Lung (tissue), 12 donors: ENCODE measurements around the gene SUPT4H1. TPM values are rescaled to one million over a fixed set of nuclear protein-coding genes. Genes with fewer than 3 reads are reported as not detected.

ENCODE experiments used
- ATAC-seq: fragments of 200-7000 bp; cut with Tn5 transposase; one replicate; pipeline ENCODE4 v1.9.1; 2020; ENCODE audit warnings: moderate number of reproducible peaks; ENCODE audit not compliant: insufficient read depth, low FRiP score
- DNase-seq, 3 donors: peaks; one replicate each; pipeline ENCODE4 v3.0.0-alpha.2; 2013 to 2017
- H3K27ac ChIP-seq, 2 donors: one replicate each; pipeline ENCODE4 v1.5.1; 2013; ENCODE audit warnings: mild to moderate bottlenecking in 2 of 2, moderate library complexity in 2 of 2, control low read depth in 1 of 2, inconsistent platforms in 1 of 2, low read depth in 1 of 2, low read length in 1 of 2
- H3K27me3 ChIP-seq, 3 donors: one replicate each; pipeline ENCODE4 v1.5.1; 2013; ENCODE audit warnings: low read length in 2 of 3; ENCODE audit not compliant: control insufficient read depth in 3 of 3, insufficient read depth in 3 of 3
- H3K36me3 ChIP-seq, 4 donors: one replicate each; pipeline ENCODE4 v1.5.1; 2013; ENCODE audit warnings: low read length in 4 of 4, mild to moderate bottlenecking in 1 of 4, moderate library complexity in 1 of 4; ENCODE audit not compliant: control insufficient read depth in 4 of 4, insufficient read depth in 4 of 4
- H3K4me1 ChIP-seq, 5 donors: one replicate each; pipeline ENCODE4 v1.5.1; 2013; ENCODE audit warnings: low read length in 5 of 5, mild to moderate bottlenecking in 2 of 5, moderate library complexity in 1 of 5; ENCODE audit not compliant: control insufficient read depth in 5 of 5, insufficient read depth in 5 of 5
- H3K4me3 ChIP-seq: one replicate; pipeline ENCODE4 v1.5.1; 2013; ENCODE audit warnings: mild to moderate bottlenecking, control low read depth, moderate library complexity
- H3K9ac ChIP-seq, 2 donors: one replicate each; pipeline ENCODE4 v1.5.1; 2013; ENCODE audit warnings: low read length in 2 of 2, control low read depth in 1 of 2; ENCODE audit not compliant: insufficient read depth in 1 of 2
- H3K9me3 ChIP-seq, 4 donors: one replicate each; pipeline ENCODE4 v1.5.1; 2013; ENCODE audit warnings: low read length in 3 of 4, mild to moderate bottlenecking in 1 of 4, moderate library complexity in 1 of 4; ENCODE audit not compliant: control insufficient read depth in 4 of 4, insufficient read depth in 3 of 4
- CTCF ChIP-seq: IDR thresholded peaks from 2 replicates; pipeline ENCODE4 v1.5.1; 2012; ENCODE audit warnings: mild to moderate bottlenecking; ENCODE audit errors: control extremely low read depth, extremely low read depth
- WGBS, 2 donors: extraction: QIAGEN DNeasy Blood & Tissue Kit; methylation state at CpG; one replicate each; pipeline ENCODE4 v1.1.7; 2013; 5-methylcytosine and 5-hydroxymethylcytosine counted together
- polyA plus RNA-seq, 2 donors: library from polyadenylated mRNA; stranded (reverse); fragments of 200-250 nt; gene quantifications; one replicate each; pipeline ENCODE4 v1.2.1, GENCODE V29; 2013
- total RNA-seq, 2 donors: library from RNA; depleted of rRNA in 1 of 2; stranded (reverse); fragments of >200 nt in 1 of 2; gene quantifications; one replicate each; pipeline ENCODE4 v1.2.1, GENCODE V29; 2014 to 2021
- donor health status: control.
- donor health status: control.
- donor health status: Bipolar disorder and iron deficiency.
- donor health status: healthy.
- donor health status: DM: yes; HTN: yes; CAD: no.

SUPT4H1 gene
- total and polyA plus RNA-seq, 4 donors: 54.6 to 97.5 (median 67.4) TPM

DNA sequence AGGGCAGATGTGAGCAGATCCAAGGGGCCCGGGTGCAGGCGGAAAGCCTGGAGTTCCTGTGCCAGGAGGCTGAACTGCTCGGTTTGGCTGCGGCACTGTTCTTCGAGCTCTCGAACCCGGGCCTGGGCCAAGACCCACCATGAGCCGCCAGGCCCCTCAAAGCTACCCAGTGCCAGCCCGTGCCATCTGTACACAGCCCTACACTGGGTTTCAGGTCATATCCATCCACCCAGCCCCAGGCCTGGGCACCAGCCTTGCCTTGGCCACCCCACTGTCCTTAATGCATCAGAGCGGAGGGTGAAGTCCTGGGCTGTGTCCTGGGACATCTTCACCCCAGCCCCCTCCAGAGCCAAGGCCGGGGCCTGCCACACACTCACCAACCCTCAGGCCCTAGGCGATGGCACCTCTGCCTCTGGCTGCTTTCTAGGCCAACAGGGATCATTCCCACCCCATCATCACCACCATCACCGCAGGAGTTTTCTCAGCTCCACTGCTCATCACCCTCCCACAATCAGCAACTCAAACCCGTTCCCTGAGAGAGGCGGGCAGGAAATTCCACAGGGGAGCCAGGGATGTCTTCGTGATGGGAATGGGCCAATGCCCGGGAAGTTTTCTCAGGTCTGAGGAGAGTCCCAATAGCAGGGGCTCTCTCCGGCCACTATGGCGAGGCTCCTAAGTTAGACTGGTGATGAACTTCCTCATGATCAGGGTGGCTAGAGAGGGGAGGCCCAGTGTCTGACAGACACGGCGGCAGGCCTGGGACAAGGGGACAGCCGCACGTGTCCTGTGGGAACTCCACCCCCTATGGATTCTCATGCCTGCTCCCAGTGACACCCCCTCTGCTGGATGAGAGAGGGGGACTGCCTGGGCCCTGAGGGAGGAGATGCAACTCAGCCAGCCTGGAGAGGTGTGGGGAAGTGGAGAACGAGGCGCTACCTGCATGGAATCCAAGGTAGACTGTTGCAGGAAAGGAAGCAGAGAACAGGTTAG lies 32.5 kb downstream of the SUPT4H1 start:
- TF ChIP-seq CTCF: no peak
- 82 to 91% methylated on average over 24 to 25 of the region's 25 CpGs for WGBS, 2 donors
- ATAC-seq (no peak), DNase-seq (peak in 1 of 3 donors; percentile 9)
- Histone ChIP-seq H3K4me1 (peaks cover 0 to 9% (median 0%) of the 10 kb centered on the region in 5 donors), H3K9me3 (no peaks in the 10 kb centered on the region), H3K27ac (no peak overlapping the region), H3K27me3 (no peaks in the 10 kb centered on the region), H3K36me3 (peaks cover 0 to 4% (median 0%) of the 10 kb centered on the region in 4 donors), H3K4me3 (no peak overlapping the region), H3K9ac (no peak overlapping the region)

DNA sequence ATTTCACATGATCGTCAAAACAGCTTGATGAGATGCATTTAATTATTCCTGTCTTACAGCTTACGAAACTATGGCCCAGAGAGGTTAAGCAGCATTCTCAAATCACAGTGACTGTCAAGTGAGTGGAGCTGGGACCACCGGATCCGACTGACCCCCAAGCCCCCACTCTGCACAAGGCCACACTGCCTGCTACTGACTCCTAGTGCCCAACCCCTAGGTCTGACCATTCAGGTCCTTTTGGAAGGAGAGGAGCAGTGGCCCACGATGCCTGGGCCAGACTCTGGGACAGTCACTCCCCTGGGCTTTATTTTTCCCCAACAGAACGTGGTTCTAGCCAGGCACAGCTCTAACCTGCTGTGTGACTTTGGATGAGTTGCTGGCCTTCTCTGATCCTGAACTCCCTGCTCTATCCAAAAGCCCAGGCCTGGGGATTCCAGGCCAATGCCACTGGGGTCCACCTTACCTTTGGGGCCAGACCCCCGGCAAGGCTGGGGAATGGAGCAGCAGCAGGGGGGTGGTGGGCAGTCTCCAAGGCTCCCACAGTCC lies 33.3 kb downstream of the SUPT4H1 start:
- no peak overlapping the region for H3K4me3 ChIP-seq
- WGBS, 2 donors: 85 to 88% methylated on average over 7 of the region's 7 CpGs
- peaks cover 0 to 4% (median 0%) of the 10 kb centered on the region in 5 donors for H3K4me1 ChIP-seq
- peaks cover 0 to 4% (median 0%) of the 10 kb centered on the region in 4 donors for H3K36me3 ChIP-seq
- H3K9ac ChIP-seq: no peak overlapping the region
- TF ChIP-seq CTCF: no peak
- no peak overlapping the region for H3K27ac ChIP-seq
- H3K27me3 ChIP-seq: no peaks in the 10 kb centered on the region
- no peak for DNase-seq
- H3K9me3 ChIP-seq: no peaks in the 10 kb centered on the region
- ATAC-seq: no peak

DNA sequence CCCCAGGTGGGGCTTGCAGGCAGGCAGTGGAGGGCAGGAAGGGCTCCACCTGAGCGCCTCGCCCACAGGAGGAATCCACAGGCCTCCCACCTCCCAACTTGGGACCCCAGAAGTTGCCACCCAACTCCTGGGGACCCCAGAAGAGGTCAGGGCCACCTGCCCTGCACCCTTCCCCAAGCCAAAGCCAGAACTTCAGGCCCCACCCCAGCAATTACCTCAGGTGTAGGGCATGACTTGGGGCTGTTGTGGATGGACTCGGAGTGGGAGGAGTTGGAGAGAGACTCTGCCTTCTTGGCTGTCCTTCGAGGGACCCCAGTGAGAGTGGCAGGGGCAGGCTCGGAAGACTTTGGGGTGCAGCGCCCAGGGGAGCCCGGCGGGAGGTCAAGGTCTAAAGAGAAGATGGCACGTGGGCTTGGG lies 33.9 kb downstream of the SUPT4H1 start:
- Histone ChIP-seq H3K4me3 (no peak overlapping the region), H3K9me3 (no peaks in the 10 kb centered on the region), H3K27ac (no peak overlapping the region), H3K9ac (no peak overlapping the region), H3K27me3 (no peaks in the 10 kb centered on the region), H3K36me3 (peaks cover 0 to 4% (median 0%) of the 10 kb centered on the region in 4 donors), H3K4me1 (no peaks in the 10 kb centered on the region)
- TF ChIP-seq CTCF: no peak
- ATAC-seq (no peak), DNase-seq (peak in 1 of 3 donors; percentile 8)
- WGBS, 2 donors: 94 to 95% methylated on average over 9 of the region's 9 CpGs
